Measurements from ENCODE around the gene CDK16.

DNA sequence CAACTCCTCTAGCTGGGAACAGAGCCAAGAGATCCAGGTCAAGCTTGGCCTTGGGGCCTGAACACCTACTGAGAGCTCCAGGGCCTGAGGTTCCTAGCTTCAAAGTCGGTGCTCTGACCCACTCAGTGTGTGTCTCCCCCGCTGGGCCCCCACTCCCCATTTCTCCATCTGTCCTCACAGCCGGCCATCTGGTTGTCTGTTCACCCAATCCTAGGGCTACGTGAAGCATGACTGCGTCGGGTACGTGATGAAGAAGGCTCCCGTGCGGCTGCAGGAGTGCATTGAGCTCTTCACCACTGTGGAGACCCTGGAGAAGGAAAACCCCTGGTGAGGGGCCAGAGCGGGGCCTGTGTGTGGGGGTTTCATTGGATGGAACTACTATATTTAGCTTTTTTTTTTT is 26.7 kb downstream of the CDK16 start:
- TF ChIP-seq, protein P1, sequence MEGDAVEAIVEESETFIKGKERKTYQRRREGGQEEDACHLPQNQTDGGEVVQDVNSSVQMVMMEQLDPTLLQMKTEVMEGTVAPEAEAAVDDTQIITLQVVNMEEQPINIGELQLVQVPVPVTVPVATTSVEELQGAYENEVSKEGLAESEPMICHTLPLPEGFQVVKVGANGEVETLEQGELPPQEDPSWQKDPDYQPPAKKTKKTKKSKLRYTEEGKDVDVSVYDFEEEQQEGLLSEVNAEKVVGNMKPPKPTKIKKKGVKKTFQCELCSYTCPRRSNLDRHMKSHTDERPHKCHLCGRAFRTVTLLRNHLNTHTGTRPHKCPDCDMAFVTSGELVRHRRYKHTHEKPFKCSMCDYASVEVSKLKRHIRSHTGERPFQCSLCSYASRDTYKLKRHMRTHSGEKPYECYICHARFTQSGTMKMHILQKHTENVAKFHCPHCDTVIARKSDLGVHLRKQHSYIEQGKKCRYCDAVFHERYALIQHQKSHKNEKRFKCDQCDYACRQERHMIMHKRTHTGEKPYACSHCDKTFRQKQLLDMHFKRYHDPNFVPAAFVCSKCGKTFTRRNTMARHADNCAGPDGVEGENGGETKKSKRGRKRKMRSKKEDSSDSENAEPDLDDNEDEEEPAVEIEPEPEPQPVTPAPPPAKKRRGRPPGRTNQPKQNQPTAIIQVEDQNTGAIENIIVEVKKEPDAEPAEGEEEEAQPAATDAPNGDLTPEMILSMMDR (IDR thresholded peaks at IDR 0.05) = no peak
- TF ChIP-seq ZFX (IDR thresholded peaks at IDR 0.05; ENCODE audit: borderline replicate concordance) = no peak
